GM23248 (cell line): Measurements from ENCODE around the gene BCL2.

Experiments used
- EZH2 ChIP-seq: fragments of 200-600 bp; sonication (generic); IDR thresholded peaks from 2 replicates; pipeline ENCODE4 v1.6.1; 2018; ENCODE audit warnings: antibody characterized with exemption, mild to moderate bottlenecking; ENCODE audit not compliant: insufficient read depth, poor library complexity, severe bottlenecking
- EZH2phosphoT487 ChIP-seq: fragments of 200-600 bp; sonication (generic); IDR thresholded peaks from 2 replicates; pipeline ENCODE4 v1.6.1; 2018; ENCODE audit warnings: antibody characterized with exemption, moderate library complexity, mild to moderate bottlenecking, low read depth; ENCODE audit not compliant: insufficient read depth

GRCh38 chr18:63213936-63214671 is 105.5 kb downstream of the BCL2 start:
- TF ChIP-seq EZH2: no peak
- no peak for TF ChIP-seq EZH2phosphoT487
